Keratinocyte (primary cell): Measurements from ENCODE around the gene GLS. TPM values are rescaled to one million over a fixed set of nuclear protein-coding genes. Genes with fewer than 3 reads are reported as not detected.

Source experiments
- DNase-seq: peaks from one replicate; pipeline ENCODE4 v3.0.0-alpha.2; 2011; ENCODE audit warnings: low read depth, missing footprints, low spot score
- FAIRE-seq: peaks from 2 replicates; lab custom pipeline; 2011; peaks lifted over from hg19 to GRCh38; lab: Jason Lieb, UNC
- H2AFZ ChIP-seq: 2 replicates; pipeline ENCODE4 v1.6.0; 2012; ENCODE audit warnings: low read length, control low read depth, inconsistent platforms; ENCODE audit not compliant: control insufficient read depth
- H3K27ac ChIP-seq: 2 replicates; pipeline ENCODE4 v1.5.1; 2011; ENCODE audit warnings: low read length; ENCODE audit not compliant: control insufficient read depth, insufficient read depth
- H3K27me3 ChIP-seq: 3 replicates; pipeline ENCODE4 v1.6.0; 2011; ENCODE audit warnings: low read length; ENCODE audit not compliant: control insufficient read depth, insufficient read depth; ENCODE audit errors: extremely low read depth
- H3K36me3 ChIP-seq, 2 experiments: 2 replicates in 1 of 2; 3 replicates in 1 of 2; pipeline ENCODE4 v1.5.1; 2011; ENCODE audit warnings: low read length in 2 of 2, mild to moderate bottlenecking in 1 of 2; ENCODE audit not compliant: control insufficient read depth in 2 of 2, insufficient read depth in 2 of 2; ENCODE audit errors: extremely low read depth in 1 of 2
- H3K4me1 ChIP-seq: 3 replicates; pipeline ENCODE4 v1.5.1; 2011; ENCODE audit warnings: low read length; ENCODE audit not compliant: control insufficient read depth, insufficient read depth; ENCODE audit errors: extremely low read depth
- H3K4me2 ChIP-seq: 3 replicates; pipeline ENCODE4 v1.6.0; 2011; ENCODE audit warnings: low read depth, low read length; ENCODE audit not compliant: control insufficient read depth, insufficient read depth; ENCODE audit errors: extremely low read depth
- H3K4me3 ChIP-seq, 3 experiments: fragments of 200-600 bp in 1 of 3; sonication (generic) in 1 of 3; 2 replicates in 2 of 3; 3 replicates in 1 of 3; pipeline ENCODE4 v1.5.1; 2011 to 2016; ENCODE audit warnings: low read length in 3 of 3, mild to moderate bottlenecking in 3 of 3, control low read depth in 2 of 3, inconsistent platforms in 1 of 3, low read depth in 1 of 3, mixed read lengths in 1 of 3, mixed run types in 1 of 3, moderate library complexity in 1 of 3; ENCODE audit not compliant: control insufficient read depth in 2 of 3, insufficient read depth in 2 of 3; ENCODE audit errors: extremely low read depth in 1 of 3
- H3K79me2 ChIP-seq: 2 replicates; pipeline ENCODE4 v1.6.0; 2012; ENCODE audit warnings: low read length; ENCODE audit not compliant: control insufficient read depth, insufficient read depth
- H3K9ac ChIP-seq: 3 replicates; pipeline ENCODE4 v1.6.0; 2011; ENCODE audit warnings: low read length; ENCODE audit not compliant: control insufficient read depth, insufficient read depth; ENCODE audit errors: extremely low read depth
- H3K9me1 ChIP-seq: 3 replicates; pipeline ENCODE4 v1.6.0; 2011; ENCODE audit warnings: low read length; ENCODE audit not compliant: control insufficient read depth, insufficient read depth; ENCODE audit errors: extremely low read depth
- H3K9me3 ChIP-seq: 2 replicates; pipeline ENCODE4 v1.5.1; 2012; ENCODE audit warnings: low read depth, low read length; ENCODE audit not compliant: control insufficient read depth
- H4K20me1 ChIP-seq: 3 replicates; pipeline ENCODE4 v1.6.0; 2011; ENCODE audit warnings: low read length; ENCODE audit not compliant: control insufficient read depth, insufficient read depth; ENCODE audit errors: extremely low read depth
- EZH2 ChIP-seq: IDR thresholded peaks from one replicate; pipeline ENCODE4 v1.6.1; 2012; ENCODE audit warnings: inconsistent platforms, mild to moderate bottlenecking, low read length, moderate library complexity
- dilution Hi-C: fragments of 300-500 bp; cut with MboI; formaldehyde crosslinking; loops from one replicate; pipeline ENCODE4 v1.7.0; 2020; ENCODE audit warnings: low sequenced_read_pairs; ENCODE audit not compliant: extremely low pct_ligation_motif_present
- polyA plus RNA-seq, 5 experiments: library from polyadenylated mRNA; depleted of rRNA in 3 of 5; stranded (reverse) in 3 of 5; stranded (forward) in 1 of 5; unstranded in 1 of 5; fragments of >200 nt; gene quantifications; 1 replicate in 1 of 5; 2 replicates in 3 of 5; 3 replicates in 1 of 5; pipeline versions ENCODE4 v1.2.1 to v1.2.3, GENCODE V29; 2011 to 2012; ENCODE audit warnings: missing spikeins in 2 of 5, low read depth in 1 of 5, low replicate concordance in 1 of 5
- TF ChIP-seq, protein P1 (sequence below), 3 experiments: IDR thresholded peaks in 1 of 3; conservative IDR thresholded peaks in 1 of 3; optimal IDR thresholded peaks in 1 of 3; 2 replicates in 2 of 3; 3 replicates in 1 of 3; pipeline versions ENCODE3 to v1.5.1; 2011; ENCODE audit warnings: low read length in 3 of 3, mild to moderate bottlenecking in 3 of 3, moderate library complexity in 2 of 3, control low read depth in 1 of 3, inconsistent platforms in 1 of 3; ENCODE audit not compliant: insufficient read depth in 2 of 3; ENCODE audit errors: extremely low read depth in 1 of 3

GLS gene
- polyA plus RNA-seq, 1 donor (not counting 4 experiments of a cell fraction or from before 2014, with no cell fraction given), result 130 TPM

DNA sequence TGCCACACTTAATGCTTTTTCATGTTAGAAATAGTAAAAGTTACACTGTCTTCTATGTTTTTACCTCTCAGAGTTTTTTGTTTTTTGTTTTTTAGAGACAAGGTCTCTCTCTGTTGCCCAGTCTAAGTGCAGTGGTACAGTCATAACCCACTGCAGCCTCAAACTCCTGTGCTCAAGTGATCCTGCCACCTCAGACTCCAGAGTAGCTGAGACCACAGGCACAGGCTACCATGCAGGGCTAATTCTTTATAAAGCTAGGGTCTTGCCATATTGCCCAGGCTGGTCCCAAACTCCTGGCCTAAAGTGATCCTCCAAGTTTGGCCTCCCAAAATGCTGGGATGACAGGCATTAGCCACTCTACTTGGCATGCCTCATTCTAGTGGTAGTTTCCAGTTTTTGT is 33.1 kb downstream of the GLS start:
- Histone ChIP-seq H4K20me1 (no peaks in the 10 kb centered on the region), H3K27me3 (no peaks in the 10 kb centered on the region), H3K79me2 (peaks cover 8% of the 10 kb centered on the region), H3K4me1 (no peaks in the 10 kb centered on the region), H3K9me1 (no peaks in the 10 kb centered on the region), H2AFZ (no peak overlapping the region), H3K4me3 (no peak overlapping the region), H3K4me2 (no peak overlapping the region), H3K36me3 (peaks cover 12% of the 10 kb centered on the region in 2 experiments), H3K9me3 (no peaks in the 10 kb centered on the region), H3K9ac (no peak overlapping the region), H3K27ac (no peak overlapping the region)
- dilution Hi-C loops, result no loop called here
- TF ChIP-seq EZH2, result no peak
- TF ChIP-seq, protein P1, sequence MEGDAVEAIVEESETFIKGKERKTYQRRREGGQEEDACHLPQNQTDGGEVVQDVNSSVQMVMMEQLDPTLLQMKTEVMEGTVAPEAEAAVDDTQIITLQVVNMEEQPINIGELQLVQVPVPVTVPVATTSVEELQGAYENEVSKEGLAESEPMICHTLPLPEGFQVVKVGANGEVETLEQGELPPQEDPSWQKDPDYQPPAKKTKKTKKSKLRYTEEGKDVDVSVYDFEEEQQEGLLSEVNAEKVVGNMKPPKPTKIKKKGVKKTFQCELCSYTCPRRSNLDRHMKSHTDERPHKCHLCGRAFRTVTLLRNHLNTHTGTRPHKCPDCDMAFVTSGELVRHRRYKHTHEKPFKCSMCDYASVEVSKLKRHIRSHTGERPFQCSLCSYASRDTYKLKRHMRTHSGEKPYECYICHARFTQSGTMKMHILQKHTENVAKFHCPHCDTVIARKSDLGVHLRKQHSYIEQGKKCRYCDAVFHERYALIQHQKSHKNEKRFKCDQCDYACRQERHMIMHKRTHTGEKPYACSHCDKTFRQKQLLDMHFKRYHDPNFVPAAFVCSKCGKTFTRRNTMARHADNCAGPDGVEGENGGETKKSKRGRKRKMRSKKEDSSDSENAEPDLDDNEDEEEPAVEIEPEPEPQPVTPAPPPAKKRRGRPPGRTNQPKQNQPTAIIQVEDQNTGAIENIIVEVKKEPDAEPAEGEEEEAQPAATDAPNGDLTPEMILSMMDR (optimal IDR thresholded peaks at IDR 0.05 in 1 of 3, IDR thresholded peaks at IDR 0.05 in 1 of 3, conservative IDR thresholded peaks at IDR 0.05 in 1 of 3; ENCODE audit: extremely low read depth in 1 of 3, insufficient read depth in 2 of 3, low read length in 3 of 3), result no peak
- FAIRE-seq, result peak; percentile 29
- DNase-seq, result no peak

DNA sequence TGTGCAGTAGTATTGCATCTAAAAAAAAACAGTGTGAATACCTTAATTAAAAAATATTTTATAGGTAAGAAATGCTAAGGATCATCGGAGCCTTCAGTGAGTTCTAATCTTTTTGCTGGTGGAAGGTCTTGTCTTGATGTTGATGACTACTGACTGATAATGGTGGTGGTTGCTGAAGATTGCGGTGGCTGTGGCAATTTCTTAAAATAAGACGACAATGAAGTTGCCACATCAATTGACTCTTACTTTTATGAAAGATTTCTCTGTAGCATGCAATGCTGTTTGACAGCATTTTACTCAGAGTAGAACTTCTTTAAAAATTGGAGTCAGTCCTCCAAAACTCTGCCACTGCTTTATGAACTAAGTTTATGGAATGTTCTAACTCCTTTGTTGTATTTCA is 36.2 kb downstream of the GLS start:
- H3K4me3 ChIP-seq, result no peak overlapping the region
- TF ChIP-seq EZH2, result no peak
- TF ChIP-seq, protein P1 (optimal IDR thresholded peaks at IDR 0.05 in 1 of 3, IDR thresholded peaks at IDR 0.05 in 1 of 3, conservative IDR thresholded peaks at IDR 0.05 in 1 of 3; ENCODE audit: extremely low read depth in 1 of 3, insufficient read depth in 2 of 3, low read length in 3 of 3), result no peak

More for the DNA sequence above, 36.2 kb downstream of the GLS start:
- Histone ChIP-seq H3K79me2 (peaks cover 9% of the 10 kb centered on the region), H2AFZ (no peak overlapping the region), H3K9me3 (no peaks in the 10 kb centered on the region), H3K9me1 (no peaks in the 10 kb centered on the region), H3K36me3 (peaks cover 13 to 15% of the 10 kb centered on the region in 2 experiments), H3K4me2 (no peak overlapping the region), H3K4me1 (no peaks in the 10 kb centered on the region), H3K27me3 (no peaks in the 10 kb centered on the region), H3K9ac (no peak overlapping the region), H3K27ac (no peak overlapping the region), H4K20me1 (no peaks in the 10 kb centered on the region)
- FAIRE-seq (no peak), DNase-seq (no peak)
- dilution Hi-C loops, result no loop called here
